Measurements from ENCODE around the gene HERC2. TPM values are rescaled to one million over a fixed set of nuclear protein-coding genes. Genes with fewer than 3 reads are reported as not detected.
"Not testable (repeated sequence)": the region's sequence is repeated elsewhere in the genome, so short reads cannot be mapped to it uniquely, and the experiment has no call there.

The HERC2 gene
- total and polyA plus RNA-seq, 5 experiments from 2014 or later: 7.9 to 46.4 (median 11.3) TPM

DNA sequence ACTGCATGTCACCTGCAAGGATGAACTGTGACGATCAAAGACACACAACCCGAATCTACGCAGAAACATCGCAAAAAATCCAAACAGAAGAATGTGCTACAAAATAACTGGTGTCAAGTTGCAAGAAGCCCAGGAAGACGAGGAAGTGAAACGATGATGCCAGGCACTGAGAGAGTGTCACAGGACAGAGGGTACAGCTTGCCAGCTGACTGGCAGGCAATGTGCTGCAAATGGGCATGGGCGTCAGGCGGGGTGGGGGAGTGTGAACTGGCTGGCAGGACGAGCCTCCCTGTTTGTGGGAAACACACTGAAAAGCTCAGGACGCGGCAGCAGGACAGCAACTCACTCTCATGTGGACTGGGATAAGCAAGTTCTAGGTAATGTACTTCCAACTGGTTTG lies 193.9 kb downstream of the HERC2 start:
- Mint-ChIP-seq H3K4me3 (no peak overlapping the region), H3K27ac (peak overlapping the region in 5 of 10 donors; percentile 7 to 41 (median 36)), H3K36me3 (peaks cover 3 to 61% (median 13%) of the 10 kb centered on the region in 3 donors), H3K9me3 (no peaks in the 10 kb centered on the region), H3K4me1 (peaks cover 0 to 2% (median under 1%) of the 10 kb centered on the region in 4 donors), H3K27me3 (no peaks in the 10 kb centered on the region)
- DNase-seq: no peak
- POLR2A ChIA-PET: no interaction called here
- ATAC-seq: no peak

DNA sequence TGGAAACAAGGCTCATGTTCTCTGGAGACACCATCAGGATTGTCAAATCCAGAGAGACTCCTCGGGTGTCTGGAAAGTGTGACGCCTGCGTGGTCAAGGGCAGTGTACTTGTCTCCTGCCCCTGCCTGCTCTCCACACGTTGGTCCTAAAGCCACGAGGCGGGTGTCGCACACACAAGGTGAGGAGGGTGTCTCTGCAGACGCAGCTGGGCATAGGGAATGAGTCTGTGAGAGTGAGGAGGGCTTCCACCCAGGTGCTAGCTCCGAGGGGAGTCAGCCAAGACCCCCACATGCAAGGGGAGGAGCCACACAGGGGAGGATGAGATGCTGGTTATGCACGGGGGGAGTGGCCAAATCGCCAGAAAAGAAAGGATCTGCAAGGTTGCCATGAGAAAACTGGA lies 194.9 kb downstream of the HERC2 start:
- ATAC-seq (no peak), DNase-seq (no peak)
- Mint-ChIP-seq H3K4me3 (no peak overlapping the region), H3K27me3 (no peaks in the 10 kb centered on the region), H3K27ac (peak overlapping the region in 2 of 10 donors; percentile 36 to 73), H3K4me1 (peaks cover 0 to 2% (median under 1%) of the 10 kb centered on the region in 4 donors), H3K36me3 (peaks cover 0 to 63% (median 13%) of the 10 kb centered on the region in 3 donors), H3K9me3 (no peaks in the 10 kb centered on the region)
- POLR2A ChIA-PET: no interaction called here

DNA sequence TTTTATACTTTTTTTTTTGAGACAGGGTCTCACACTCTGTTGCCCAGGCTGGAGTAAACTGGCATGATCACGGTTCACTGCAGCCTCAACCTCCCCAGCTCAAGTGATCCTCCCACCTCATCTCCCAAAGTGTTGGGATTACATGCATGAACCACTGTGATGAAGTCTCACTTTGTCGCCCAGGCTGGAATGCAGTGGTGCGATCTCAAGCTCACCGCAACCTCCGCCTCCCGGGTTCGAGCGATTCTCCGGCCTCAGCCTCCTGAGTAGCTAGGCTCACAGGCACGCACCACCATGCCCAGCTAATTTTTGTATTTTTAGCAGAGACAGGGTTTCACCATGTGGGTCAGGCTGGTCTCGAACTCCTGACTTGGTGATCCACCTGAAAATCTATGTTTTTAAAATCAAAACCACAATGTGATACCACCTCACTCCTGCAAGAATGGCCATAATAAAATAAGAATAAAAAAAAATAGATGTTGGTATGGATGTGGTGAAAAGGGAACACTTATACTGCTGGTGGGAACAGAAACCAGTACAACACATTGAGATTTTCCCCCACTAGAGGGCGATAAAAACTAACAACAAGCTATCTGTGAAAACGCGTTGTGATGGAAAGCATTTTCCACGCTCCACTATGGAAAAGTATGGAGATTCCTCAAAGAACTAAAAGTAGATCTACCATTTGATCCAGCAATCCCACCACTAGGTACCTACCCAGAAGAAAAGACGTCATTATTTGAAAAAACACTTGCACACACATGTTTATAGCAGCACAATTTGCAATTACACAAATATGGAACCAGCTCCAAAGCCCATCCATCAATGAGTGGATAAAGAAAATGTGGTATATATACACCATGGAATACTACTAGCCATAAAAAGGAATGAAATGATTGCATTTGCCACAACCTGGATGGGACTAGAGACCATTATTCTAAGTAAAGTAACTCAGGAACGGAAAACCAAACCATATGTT lies 196.0 kb downstream of the HERC2 start:
- peak in 4 of 10 donors; percentile 16 to 50 (median 44) for DNase-seq
- no peak overlapping the region for H3K27ac Mint-ChIP-seq
- peak in 1 of 2 donors; percentile 30 for ATAC-seq
- POLR2A ChIA-PET: no interaction called here
- no peaks in the 10 kb centered on the region for H3K27me3 Mint-ChIP-seq
- H3K4me1 Mint-ChIP-seq: peaks cover 0 to 3% (median under 1%) of the 10 kb centered on the region in 4 donors
- H3K9me3 Mint-ChIP-seq: no peaks in the 10 kb centered on the region
- H3K36me3 Mint-ChIP-seq: peaks cover 0 to 62% (median 16%) of the 10 kb centered on the region in 3 donors
- H3K4me3 Mint-ChIP-seq: no peak overlapping the region

DNA sequence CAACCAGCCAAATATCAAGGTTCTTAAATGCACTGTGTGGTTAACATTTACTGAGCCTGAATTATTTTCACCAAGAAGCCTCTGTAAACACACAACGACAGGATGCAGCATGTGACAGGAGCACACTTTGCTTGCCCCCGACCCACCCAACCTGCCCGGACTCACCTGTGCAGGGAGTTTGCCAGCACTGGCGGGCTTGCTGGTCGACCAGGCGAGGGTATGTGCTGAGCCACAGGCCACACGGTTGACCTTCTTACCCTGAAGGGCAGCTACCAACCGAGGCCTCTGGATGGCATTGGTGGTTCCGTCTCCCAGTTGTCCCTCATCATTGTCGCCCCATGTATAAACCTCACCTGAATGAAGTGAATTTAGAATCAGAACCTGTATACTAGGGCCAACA lies 197.1 kb downstream of the HERC2 start:
- no peak overlapping the region for H3K4me3 Mint-ChIP-seq
- H3K9me3 Mint-ChIP-seq: no peaks in the 10 kb centered on the region
- no peak for DNase-seq
- POLR2A ChIA-PET: no interaction called here
- H3K4me1 Mint-ChIP-seq: peaks cover 0 to 3% (median under 1%) of the 10 kb centered on the region in 4 donors
- H3K36me3 Mint-ChIP-seq: peaks cover 0 to 67% (median 20%) of the 10 kb centered on the region in 3 donors
- no peak for ATAC-seq
- H3K27me3 Mint-ChIP-seq: no peaks in the 10 kb centered on the region
- peak overlapping the region in 1 of 10 donors; percentile 24 for H3K27ac Mint-ChIP-seq

DNA sequence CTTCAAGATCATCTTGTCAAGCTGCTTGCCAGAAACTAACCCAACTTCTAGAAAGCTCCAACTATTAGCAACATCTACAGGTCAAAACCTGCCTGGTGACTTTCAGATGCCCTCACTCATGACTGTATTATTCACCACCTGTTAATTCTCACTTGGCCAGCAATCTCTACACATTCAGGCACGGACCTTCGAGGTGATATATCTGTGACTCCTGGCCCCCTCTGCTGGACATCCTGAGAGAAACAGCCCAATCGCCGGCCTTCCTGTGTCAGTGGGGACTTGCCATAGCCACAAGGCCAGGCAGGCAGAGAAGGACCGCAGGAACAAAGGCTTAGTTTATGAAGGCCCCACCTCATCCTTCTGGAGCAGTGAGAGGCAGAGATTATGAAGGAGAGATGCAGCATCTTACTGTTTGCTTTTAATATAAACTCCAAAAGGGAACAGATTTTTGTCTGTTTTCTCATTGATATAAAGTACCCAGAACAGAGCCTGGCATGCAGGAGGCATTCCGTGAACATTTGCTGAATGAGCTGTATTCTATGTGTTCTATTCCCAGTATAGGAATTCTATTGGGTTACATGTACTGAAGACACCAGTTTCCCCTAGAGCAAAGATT lies 198.5 kb downstream of the HERC2 start:
- peak overlapping the region in 3 of 10 donors; percentile 1 to 61 (median 47) for H3K27ac Mint-ChIP-seq
- POLR2A ChIA-PET: no interaction called here
- DNase-seq (peak in 3 of 10 donors; percentile 17 to 50 (median 37)), ATAC-seq (peak in 1 of 2 donors; percentile 46)
- H3K4me1 Mint-ChIP-seq: peaks cover 0 to 3% (median under 1%) of the 10 kb centered on the region in 4 donors
- H3K9me3 Mint-ChIP-seq: no peaks in the 10 kb centered on the region
- H3K27me3 Mint-ChIP-seq: no peaks in the 10 kb centered on the region
- peaks cover 0 to 69% (median 22%) of the 10 kb centered on the region in 3 donors for H3K36me3 Mint-ChIP-seq
- H3K4me3 Mint-ChIP-seq: no peak overlapping the region

DNA sequence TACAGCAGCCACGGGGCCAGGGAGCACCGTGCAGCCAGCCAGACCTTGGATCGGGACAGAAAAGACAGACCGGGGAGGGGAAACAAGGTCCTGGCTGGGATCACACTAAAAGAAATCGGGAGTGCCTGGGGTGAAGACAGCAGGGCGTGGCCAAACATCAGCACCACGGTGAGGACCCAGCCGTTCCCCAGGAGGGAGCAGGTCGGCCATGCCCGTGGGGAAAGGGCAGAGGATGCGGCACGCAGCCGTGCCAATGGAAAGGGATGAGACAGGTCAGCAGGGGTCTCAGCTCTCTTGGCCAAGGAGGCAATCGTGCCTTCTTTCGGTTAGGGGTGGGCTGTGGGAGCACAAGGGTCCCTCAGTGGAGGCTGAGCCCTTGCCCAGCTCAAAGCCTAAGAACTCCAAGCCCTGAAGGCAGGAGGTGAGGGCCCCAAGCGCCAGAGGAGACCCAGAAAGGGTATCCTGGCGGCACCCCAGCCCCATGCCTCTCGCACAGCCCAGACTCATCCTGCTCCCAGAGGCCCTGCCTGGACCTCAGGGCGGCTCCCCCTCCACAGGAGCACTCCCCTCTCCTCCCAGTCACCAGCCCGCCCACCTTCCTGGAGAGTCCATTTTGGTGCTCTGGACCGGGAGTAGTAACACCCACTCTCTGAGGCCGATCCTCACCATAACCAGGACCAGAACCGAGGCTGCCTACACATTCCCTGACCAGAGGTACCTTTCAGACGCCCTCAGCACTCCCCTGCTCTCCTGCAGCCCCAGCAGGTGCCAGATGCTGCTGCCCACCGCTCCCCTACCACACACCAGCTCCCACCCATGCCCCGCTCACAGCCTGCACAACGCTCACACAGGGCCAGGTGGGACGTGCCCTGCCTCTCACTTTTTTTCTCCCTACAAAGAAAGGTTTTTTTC lies 199.7 kb downstream of the HERC2 start:
- DNase-seq: no peak
- Mint-ChIP-seq H3K4me3 (no peak overlapping the region), H3K4me1 (peaks cover 0 to 3% (median under 1%) of the 10 kb centered on the region in 4 donors), H3K36me3 (peaks cover 0 to 71% (median 29%) of the 10 kb centered on the region in 3 donors), H3K27me3 (no peaks in the 10 kb centered on the region), H3K27ac (peak overlapping the region in 1 of 10 donors; percentile 47), H3K9me3 (no peaks in the 10 kb centered on the region)
- ATAC-seq: no peak
- POLR2A ChIA-PET: no interaction called here

DNA sequence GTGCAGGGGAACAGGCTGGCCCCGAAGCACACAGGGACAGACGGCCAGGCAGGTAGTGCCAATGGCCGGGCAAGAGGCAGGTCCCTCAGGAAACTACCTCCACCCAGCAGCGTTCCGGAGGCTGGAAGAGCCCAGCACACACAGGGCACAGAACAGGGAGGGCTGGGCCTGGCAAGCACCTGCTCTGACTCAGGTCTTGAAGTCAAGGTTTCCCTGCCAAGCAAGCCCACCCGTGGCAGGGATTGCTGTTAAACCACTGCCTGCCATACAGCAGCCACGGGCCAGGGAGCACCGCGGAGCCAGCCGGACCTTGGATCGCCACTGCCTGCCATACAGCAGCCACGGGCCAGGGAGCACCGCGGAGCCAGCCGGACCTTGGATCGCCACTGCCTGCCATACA lies 200.4 kb downstream of the HERC2 start:
- not testable (repeated sequence) for ATAC-seq

DNA sequence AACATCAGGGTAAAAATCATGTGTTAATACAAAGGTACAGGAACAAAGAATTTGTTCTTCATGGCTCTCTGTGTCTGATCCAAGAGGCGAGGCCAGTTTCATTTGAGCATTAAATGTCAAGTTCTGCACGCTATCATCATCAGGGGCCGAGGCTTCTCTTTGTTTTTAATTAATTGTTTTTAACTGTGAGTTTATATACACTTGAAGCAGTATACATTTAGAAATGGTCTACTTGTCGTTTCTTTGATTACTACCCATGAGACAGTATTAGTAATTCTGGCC lies 201.7 kb downstream of the HERC2 start:
- POLR2A ChIA-PET: no interaction called here
- Mint-ChIP-seq H3K27me3 (no peaks in the 10 kb centered on the region), H3K9me3 (no peaks in the 10 kb centered on the region), H3K27ac (no peak overlapping the region), H3K4me1 (peaks cover 0 to 1% (median 0%) of the 10 kb centered on the region in 4 donors), H3K4me3 (no peak overlapping the region), H3K36me3 (peaks cover 4 to 90% (median 29%) of the 10 kb centered on the region in 3 donors)
- DNase-seq (no peak), ATAC-seq (no peak)

More for the DNA sequence above, 200.4 kb downstream of the HERC2 start:
- H3K36me3 Mint-ChIP-seq: peaks cover 0 to 78% (median 25%) of the 10 kb centered on the region in 3 donors
- H3K27ac Mint-ChIP-seq: peak overlapping the region in 1 of 10 donors; percentile 67
- POLR2A ChIA-PET, DNase-seq, H3K27me3 Mint-ChIP-seq, H3K9me3 Mint-ChIP-seq, H3K4me3 Mint-ChIP-seq, H3K4me1 Mint-ChIP-seq: not testable (repeated sequence)

DNA sequence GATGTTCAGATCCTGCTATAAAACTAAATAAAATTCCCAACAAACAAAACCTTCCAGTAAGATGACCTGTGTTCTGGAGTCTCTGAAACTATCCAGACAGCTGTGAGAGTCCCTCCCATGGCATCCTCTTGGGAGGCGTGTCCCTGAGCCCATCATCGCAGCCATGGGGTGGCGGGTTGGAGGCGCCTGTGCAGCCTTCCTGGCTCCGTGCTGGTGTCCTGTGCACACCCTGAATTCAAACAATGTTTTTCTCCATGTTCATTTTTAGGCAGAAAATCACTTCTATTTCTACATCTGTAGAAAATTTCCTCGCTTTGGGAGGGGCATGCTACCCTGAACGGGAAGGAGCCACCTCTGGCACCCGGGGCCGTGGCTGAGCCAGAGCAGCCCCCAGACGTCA lies 203.4 kb downstream of the HERC2 start:
- H3K27me3 Mint-ChIP-seq: no peaks in the 10 kb centered on the region
- H3K4me1 Mint-ChIP-seq: peaks cover 0 to 1% (median 0%) of the 10 kb centered on the region in 4 donors
- no peak overlapping the region for H3K27ac Mint-ChIP-seq
- POLR2A ChIA-PET: no interaction called here
- H3K9me3 Mint-ChIP-seq: no peaks in the 10 kb centered on the region
- no peak overlapping the region for H3K4me3 Mint-ChIP-seq
- DNase-seq (no peak), ATAC-seq (no peak)
- H3K36me3 Mint-ChIP-seq: peaks cover 4 to 90% (median 24%) of the 10 kb centered on the region in 3 donors

DNA sequence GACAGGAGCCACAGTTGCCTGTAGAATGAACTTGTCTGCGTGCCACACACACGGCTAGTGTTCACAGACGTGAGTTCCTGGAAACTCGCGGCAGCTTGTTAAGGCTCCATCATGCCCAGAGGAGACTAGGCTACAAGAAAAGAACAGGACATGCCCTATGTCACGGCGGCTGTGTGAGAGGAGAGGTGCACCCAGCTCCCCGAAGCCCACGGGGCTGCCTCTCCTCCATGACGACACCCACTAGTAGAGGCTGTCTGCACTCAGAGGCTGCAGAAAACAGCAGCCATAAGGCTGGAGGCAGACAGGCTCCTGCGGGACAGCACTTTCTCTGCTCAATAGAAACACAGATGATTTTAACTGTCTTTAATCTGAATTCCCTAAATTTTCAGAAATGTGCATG lies 203.9 kb downstream of the HERC2 start:
- no peak for DNase-seq

DNA sequence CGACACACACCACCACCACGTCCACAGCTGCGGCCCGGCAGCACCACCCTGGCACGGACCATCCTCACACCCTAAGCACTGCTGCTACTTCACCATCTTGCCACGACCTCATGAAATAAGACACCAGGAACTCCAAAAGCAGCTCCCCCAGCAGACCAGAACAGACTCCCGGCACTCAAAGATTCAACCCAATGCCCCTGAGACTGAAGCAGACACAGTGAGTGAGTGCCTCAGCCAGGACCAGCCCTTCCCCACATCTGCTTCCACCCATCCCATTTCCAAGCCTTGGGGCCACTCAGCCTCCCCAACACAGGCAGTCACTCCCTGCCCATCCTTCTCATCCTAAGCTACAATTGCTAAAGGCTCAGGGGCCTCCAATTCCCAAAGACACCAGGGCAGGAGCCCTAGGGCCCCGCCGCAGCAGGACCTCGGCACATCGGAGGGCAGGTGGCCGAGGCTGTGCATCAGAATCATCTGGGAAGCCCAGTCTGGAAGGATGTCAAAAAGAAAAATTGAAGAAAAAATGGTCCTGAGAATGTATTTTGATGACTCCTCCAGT lies 204.5 kb downstream of the HERC2 start:
- Mint-ChIP-seq H3K27ac (peak overlapping the region in 1 of 10 donors; percentile 25), H3K27me3 (no peaks in the 10 kb centered on the region), H3K4me3 (no peak overlapping the region), H3K36me3 (peaks cover 4 to 91% (median 27%) of the 10 kb centered on the region in 3 donors), H3K9me3 (no peaks in the 10 kb centered on the region), H3K4me1 (peaks cover 0 to 1% (median 0%) of the 10 kb centered on the region in 4 donors)
- no peak for ATAC-seq
- no peak for DNase-seq
- POLR2A ChIA-PET: no interaction called here

More for the DNA sequence above, 203.9 kb downstream of the HERC2 start:
- no peak overlapping the region for H3K27ac Mint-ChIP-seq
- no peak overlapping the region for H3K4me3 Mint-ChIP-seq
- no peaks in the 10 kb centered on the region for H3K9me3 Mint-ChIP-seq
- no peaks in the 10 kb centered on the region for H3K27me3 Mint-ChIP-seq
- no peak for ATAC-seq
- H3K36me3 Mint-ChIP-seq: peaks cover 4 to 90% (median 24%) of the 10 kb centered on the region in 3 donors
- peaks cover 0 to 1% (median 0%) of the 10 kb centered on the region in 4 donors for H3K4me1 Mint-ChIP-seq
- POLR2A ChIA-PET: no interaction called here

All from naive thymus-derived CD8-positive, alpha-beta T cell (primary cell).